ENCODE data around the gene RIMS3. TPM values are rescaled to one million over a fixed set of nuclear protein-coding genes. Genes with fewer than 3 reads are reported as not detected.

The RIMS3 gene
- total RNA-seq, 2 donors from 2014 or later = 1.4 to 5.5 TPM

GRCh38 chr1:40637470-40638007, 27.9 kb downstream of the RIMS3 start:
- H3K9me3 ChIP-seq = no peaks in the 10 kb centered on the region
- TF ChIP-seq CTCF (IDR thresholded peaks at IDR 0.05) = no peak
- H3K4me1 ChIP-seq = peaks cover 0 to 8% of the 10 kb centered on the region in 2 donors
- no peaks in the 10 kb centered on the region for H3K36me3 ChIP-seq
- H3K27ac ChIP-seq = no peak overlapping the region
- no peaks in the 10 kb centered on the region for H3K27me3 ChIP-seq
- DNase-seq (ENCODE audit: low spot score) = no peak
- no peak overlapping the region for H3K4me3 ChIP-seq

GRCh38 chr1:40636777-40637176, 28.7 kb downstream of the RIMS3 start:
- no peak for DNase-seq (ENCODE audit: low spot score)
- peaks cover 0 to 8% of the 10 kb centered on the region in 2 donors for H3K4me1 ChIP-seq
- no peak for TF ChIP-seq CTCF (IDR thresholded peaks at IDR 0.05)
- H3K27ac ChIP-seq = no peak overlapping the region
- no peak overlapping the region for H3K4me3 ChIP-seq
- no peaks in the 10 kb centered on the region for H3K36me3 ChIP-seq
- no peaks in the 10 kb centered on the region for H3K9me3 ChIP-seq
- H3K27me3 ChIP-seq = no peaks in the 10 kb centered on the region

- Histone ChIP-seq H3K36me3 (no peaks in the 10 kb centered on the region), H3K4me1 (peaks cover 0 to 8% of the 10 kb centered on the region in 2 donors), H3K27me3 (no peaks in the 10 kb centered on the region), H3K9me3 (no peaks in the 10 kb centered on the region), H3K27ac (no peak overlapping the region), H3K4me3 (no peak overlapping the region)
- DNase-seq (ENCODE audit: low spot score) = no peak
- TF ChIP-seq CTCF (IDR thresholded peaks at IDR 0.05) = no peak
These were observed 29.6 kb downstream of the RIMS3 start for GRCh38 chr1:40635763-40636500.

- no peak for TF ChIP-seq CTCF (IDR thresholded peaks at IDR 0.05)
- no peaks in the 10 kb centered on the region for H3K27me3 ChIP-seq
- H3K4me3 ChIP-seq = no peak overlapping the region
- no peaks in the 10 kb centered on the region for H3K36me3 ChIP-seq
- no peak for DNase-seq (ENCODE audit: low spot score)
- no peak overlapping the region for H3K27ac ChIP-seq
- no peaks in the 10 kb centered on the region for H3K9me3 ChIP-seq
- peaks cover 0 to 8% of the 10 kb centered on the region in 2 donors for H3K4me1 ChIP-seq
These were observed 30.4 kb downstream of the RIMS3 start for GRCh38 chr1:40634901-40635655.

- Histone ChIP-seq H3K9me3 (no peaks in the 10 kb centered on the region), H3K27me3 (no peaks in the 10 kb centered on the region), H3K27ac (peak overlapping the region in 1 of 2 donors; percentile 31), H3K36me3 (no peaks in the 10 kb centered on the region), H3K4me3 (no peak overlapping the region), H3K4me1 (peaks cover 0 to 8% of the 10 kb centered on the region in 2 donors)
- DNase-seq (ENCODE audit: low spot score) = no peak
- no peak for TF ChIP-seq CTCF (IDR thresholded peaks at IDR 0.05)
These were observed 31.5 kb downstream of the RIMS3 start for GRCh38 chr1:40633931-40634376.

Measured in right atrium auricular region (tissue), 2 donors.